Keratinocyte (primary cell): Measurements from ENCODE around the gene ELANE.

ENCODE experiments used
- EZH2 ChIP-seq: IDR thresholded peaks from one replicate; pipeline ENCODE4 v1.6.1; 2012; ENCODE audit warnings: inconsistent platforms, mild to moderate bottlenecking, low read length, moderate library complexity
- TF ChIP-seq, protein P1 (sequence below), 3 experiments: IDR thresholded peaks in 1 of 3; conservative IDR thresholded peaks in 1 of 3; optimal IDR thresholded peaks in 1 of 3; 2 replicates in 2 of 3; 3 replicates in 1 of 3; pipeline versions ENCODE3 to v1.5.1; 2011; ENCODE audit warnings: low read length in 3 of 3, mild to moderate bottlenecking in 3 of 3, moderate library complexity in 2 of 3, control low read depth in 1 of 3, inconsistent platforms in 1 of 3; ENCODE audit not compliant: insufficient read depth in 2 of 3; ENCODE audit errors: extremely low read depth in 1 of 3

DNA sequence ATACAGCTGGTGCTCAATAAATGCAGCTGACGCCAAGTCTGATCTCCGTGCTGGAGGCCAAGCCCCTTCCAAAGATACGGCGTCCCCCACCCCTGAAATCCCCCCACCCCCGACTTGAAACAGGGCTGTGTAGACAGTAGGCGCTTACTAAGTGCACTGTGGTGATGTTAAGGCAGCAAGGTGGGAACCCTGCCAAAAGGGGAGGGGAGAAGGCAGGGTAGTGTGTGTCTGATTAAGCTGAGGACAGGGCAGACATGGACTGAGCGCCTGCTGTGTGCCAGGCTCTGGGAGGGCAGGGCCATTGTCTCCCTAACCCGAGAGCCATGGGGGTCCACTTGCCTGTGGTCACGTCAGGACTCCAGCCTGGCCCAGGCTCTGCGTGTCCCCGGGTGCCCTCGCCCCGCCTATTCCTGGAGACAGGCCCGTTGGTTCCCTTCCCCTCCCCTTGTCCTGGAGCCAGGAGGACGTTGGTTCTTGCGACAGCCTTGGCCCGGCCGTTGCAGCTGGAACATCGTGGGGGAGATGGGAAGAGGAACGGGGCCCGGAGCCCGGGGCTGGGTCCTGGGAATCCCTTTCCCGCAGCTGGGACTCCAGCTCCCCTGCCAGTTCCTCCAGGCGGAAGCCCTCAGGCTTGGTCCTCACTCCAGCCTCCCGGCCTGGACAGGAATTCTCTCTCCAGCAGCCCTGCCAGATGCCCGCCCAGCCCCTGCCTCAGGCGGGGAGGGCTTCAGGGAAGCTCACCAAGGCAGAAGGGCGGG lies 1.7 kb upstream of the ELANE start:
- TF ChIP-seq, protein P1, sequence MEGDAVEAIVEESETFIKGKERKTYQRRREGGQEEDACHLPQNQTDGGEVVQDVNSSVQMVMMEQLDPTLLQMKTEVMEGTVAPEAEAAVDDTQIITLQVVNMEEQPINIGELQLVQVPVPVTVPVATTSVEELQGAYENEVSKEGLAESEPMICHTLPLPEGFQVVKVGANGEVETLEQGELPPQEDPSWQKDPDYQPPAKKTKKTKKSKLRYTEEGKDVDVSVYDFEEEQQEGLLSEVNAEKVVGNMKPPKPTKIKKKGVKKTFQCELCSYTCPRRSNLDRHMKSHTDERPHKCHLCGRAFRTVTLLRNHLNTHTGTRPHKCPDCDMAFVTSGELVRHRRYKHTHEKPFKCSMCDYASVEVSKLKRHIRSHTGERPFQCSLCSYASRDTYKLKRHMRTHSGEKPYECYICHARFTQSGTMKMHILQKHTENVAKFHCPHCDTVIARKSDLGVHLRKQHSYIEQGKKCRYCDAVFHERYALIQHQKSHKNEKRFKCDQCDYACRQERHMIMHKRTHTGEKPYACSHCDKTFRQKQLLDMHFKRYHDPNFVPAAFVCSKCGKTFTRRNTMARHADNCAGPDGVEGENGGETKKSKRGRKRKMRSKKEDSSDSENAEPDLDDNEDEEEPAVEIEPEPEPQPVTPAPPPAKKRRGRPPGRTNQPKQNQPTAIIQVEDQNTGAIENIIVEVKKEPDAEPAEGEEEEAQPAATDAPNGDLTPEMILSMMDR (optimal IDR thresholded peaks at IDR 0.05 in 1 of 3, IDR thresholded peaks at IDR 0.05 in 1 of 3, conservative IDR thresholded peaks at IDR 0.05 in 1 of 3; ENCODE audit: extremely low read depth in 1 of 3, insufficient read depth in 2 of 3, low read length in 3 of 3) = no peak
- no peak for TF ChIP-seq EZH2
